HG02885 (cell line): ENCODE results near the gene RNU5B-1.

Source experiments
- ATAC-seq: cut with Tn5 transposase; IDR thresholded peaks from one replicate; pipeline ENCODE4 v1.9.1; 2021; ENCODE audit warnings: mild to moderate bottlenecking; ENCODE audit not compliant: unreplicated experiment, poor library complexity

The RNU5B-1 gene

GRCh38 chr15:65326117-65326526, 21.6 kb downstream of the RNU5B-1 start:
- ATAC-seq: no peak

- ATAC-seq: no peak
These were observed 22.3 kb downstream of the RNU5B-1 start for GRCh38 chr15:65326818-65327217.

GRCh38 chr15:65327651-65328393, 23.3 kb downstream of the RNU5B-1 start:
- ATAC-seq: no peak

- no peak for ATAC-seq
These were observed 24.2 kb downstream of the RNU5B-1 start for GRCh38 chr15:65328506-65329287.

- no peak for ATAC-seq
These were observed 25.0 kb downstream of the RNU5B-1 start for GRCh38 chr15:65329288-65329983.

GRCh38 chr15:65329984-65330735, 25.7 kb downstream of the RNU5B-1 start:
- no peak for ATAC-seq

- no peak for ATAC-seq
These were observed 26.6 kb downstream of the RNU5B-1 start for GRCh38 chr15:65330934-65331645.

GRCh38 chr15:65331811-65332210, 27.3 kb downstream of the RNU5B-1 start:
- ATAC-seq: no peak

- ATAC-seq: no peak
These were observed 28.1 kb downstream of the RNU5B-1 start for GRCh38 chr15:65332391-65333147.

GRCh38 chr15:65333148-65333820, 28.8 kb downstream of the RNU5B-1 start:
- no peak for ATAC-seq

- no peak for ATAC-seq
These were observed 29.4 kb downstream of the RNU5B-1 start for GRCh38 chr15:65333856-65334255.

- no peak for ATAC-seq
These were observed 30.2 kb downstream of the RNU5B-1 start for GRCh38 chr15:65334586-65335231.

- no peak for ATAC-seq
These were observed 31.0 kb downstream of the RNU5B-1 start for GRCh38 chr15:65335278-65336055.

- no peak for ATAC-seq
These were observed 32.3 kb downstream of the RNU5B-1 start for GRCh38 chr15:65336493-65337435.

- no peak for ATAC-seq
These were observed 33.1 kb downstream of the RNU5B-1 start for GRCh38 chr15:65337436-65338070.

GRCh38 chr15:65338366-65338765, 33.9 kb downstream of the RNU5B-1 start:
- ATAC-seq: no peak
